Hypothalamus (tissue), 51 donors: ENCODE measurements around the gene HNRNPA1L2.
"Not testable (repeated sequence)": the region's sequence is repeated elsewhere in the genome, so short reads cannot be mapped to it uniquely, and the experiment has no call there.

ENCODE experiments used
- DNase-seq, 51 donors: peaks; one replicate each; lab custom pipeline; 2025; lab: John Stamatoyannopoulos, UW

HNRNPA1L2 gene

DNA sequence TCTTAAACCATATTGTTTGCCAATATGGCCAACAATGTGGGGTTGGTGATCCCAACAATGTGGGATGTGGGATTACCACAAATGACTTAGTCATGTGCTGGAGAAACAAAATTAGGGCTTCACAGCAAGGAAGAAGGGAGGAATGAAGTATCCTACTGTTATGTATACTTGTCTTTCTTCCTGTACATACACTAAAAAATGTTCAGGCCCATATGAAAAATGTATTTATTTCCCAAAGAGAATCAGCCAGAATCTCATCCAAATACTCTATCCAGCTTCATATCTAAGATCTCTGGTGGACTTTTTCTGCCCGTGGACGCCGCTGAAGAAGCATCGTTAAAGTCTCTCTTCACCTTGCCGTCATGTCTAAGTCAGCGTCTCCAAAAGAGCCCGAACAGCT lies at the start of gene HNRNPA1L2:
TSS of gene HNRNPA1L2 (plus strand) at position 301 of the 400 bp plus-strand sequence. CDS start at position 363, 62 bp downstream.
- no peak for DNase-seq

DNA sequence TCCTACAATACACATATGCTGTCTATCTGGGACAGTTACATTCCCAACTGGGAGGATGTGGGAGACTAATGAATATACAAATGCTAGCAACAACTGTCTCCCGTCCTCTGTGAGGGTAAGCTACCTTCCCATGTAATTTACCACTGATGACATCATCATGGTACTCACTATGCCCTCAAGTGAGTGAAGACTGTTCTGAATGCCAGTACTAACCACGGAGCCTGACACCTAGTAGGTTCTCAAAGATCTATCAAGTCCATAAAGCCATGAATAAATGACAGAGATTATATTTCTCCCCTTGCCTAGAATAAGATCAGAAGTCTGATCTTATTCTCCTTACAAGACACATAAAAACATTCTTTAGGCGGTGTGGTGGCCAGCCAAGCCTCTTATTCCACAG lies 49.1 kb upstream of the HNRNPA1L2 start:
- DNase-seq: not testable (repeated sequence)

DNA sequence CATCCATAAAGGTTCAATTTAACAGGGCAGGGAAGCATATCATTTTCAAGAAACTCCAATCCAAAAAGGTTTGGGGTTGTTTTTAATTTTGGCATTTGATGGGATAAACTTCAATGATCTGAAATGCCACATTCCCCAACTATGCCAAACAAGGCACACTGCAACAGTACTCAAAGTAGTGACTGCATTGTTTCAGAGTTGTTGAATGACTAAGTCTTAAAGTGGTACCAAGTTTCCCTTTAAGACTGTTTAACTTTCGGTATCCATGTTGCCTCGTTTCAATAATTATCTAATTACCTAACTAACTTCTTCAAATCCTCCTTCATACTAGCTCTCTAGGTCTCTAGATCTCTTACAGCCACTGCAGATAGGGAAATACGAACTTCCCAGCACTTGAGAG lies 48.4 kb upstream of the HNRNPA1L2 start:
- not testable (repeated sequence) for DNase-seq

DNA sequence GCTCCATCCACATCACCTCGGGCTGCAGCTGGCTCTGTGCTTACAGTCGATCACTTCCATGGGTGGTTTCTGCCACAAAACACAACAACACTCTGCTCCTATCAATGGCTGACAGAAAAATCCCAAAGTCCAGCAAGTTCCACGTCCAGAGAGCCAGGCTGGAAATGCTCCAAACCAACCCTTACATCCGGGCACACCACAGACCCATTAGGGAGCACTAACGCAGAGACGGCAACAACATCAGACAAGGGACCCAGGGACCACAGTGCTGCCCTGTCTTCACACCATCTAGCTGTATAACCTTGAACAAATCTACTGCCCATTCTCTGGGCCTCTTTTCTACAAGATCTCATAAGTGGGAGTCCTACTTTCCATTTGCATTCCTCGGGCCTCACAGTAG lies 47.9 kb upstream of the HNRNPA1L2 start:
- DNase-seq: not testable (repeated sequence)

DNA sequence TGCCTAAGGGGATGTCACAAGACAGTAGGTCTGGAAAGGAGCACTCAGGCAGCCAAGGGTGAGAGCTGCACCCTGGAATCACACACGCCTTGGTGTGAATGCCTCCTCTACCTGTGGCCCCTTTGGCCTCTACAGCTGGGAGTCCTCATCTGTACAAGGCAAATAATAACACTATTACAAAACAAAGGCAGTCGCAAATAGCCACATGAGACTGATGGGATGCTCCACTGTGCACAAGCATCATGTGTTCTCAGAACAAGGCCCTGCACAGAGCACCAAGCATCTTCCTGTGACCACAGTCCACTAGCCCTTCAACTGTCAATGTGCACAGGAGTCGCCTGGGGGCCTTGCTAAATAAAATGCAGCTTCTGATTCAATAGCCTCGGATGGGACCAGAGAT lies 44.6 kb upstream of the HNRNPA1L2 start:
- no peak for DNase-seq

DNA sequence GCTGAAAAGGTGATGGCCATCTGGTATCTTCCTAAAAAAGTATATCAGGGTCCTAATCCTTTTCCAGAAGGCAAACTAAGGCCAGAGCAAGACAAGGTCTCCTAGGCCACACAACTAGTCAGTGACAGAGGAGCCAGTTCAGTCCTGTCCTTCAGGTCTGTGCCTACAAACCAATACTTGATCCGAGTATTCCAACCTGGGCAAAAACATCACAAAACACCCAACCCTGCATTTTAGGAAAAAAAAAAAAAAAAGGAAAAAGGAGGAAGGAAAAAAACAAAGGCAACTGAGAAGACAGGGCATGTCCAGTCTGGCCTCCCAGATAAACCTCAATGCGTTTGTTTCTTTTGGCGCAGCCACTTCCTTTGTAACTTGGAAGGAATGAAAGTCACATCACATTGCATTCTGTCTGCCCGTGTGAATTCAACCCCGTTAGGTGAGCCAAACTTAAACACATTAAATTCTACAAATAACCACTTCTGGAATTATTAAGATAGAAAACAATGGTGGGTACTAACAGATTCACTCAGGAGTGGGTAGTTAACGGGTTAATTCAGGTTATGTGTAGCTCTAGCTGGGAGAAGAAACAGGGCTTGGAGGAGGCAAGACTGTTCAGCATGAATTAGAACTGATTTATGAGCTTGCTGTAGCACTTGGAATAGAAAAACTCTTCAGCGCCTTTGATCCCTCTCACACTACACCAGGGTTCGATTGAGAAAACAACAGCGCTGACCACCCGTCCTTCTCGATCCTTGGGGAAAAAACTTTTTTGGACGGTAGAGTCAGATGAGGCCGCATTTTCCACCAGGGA lies 43.0 kb upstream of the HNRNPA1L2 start:
- no peak for DNase-seq

DNA sequence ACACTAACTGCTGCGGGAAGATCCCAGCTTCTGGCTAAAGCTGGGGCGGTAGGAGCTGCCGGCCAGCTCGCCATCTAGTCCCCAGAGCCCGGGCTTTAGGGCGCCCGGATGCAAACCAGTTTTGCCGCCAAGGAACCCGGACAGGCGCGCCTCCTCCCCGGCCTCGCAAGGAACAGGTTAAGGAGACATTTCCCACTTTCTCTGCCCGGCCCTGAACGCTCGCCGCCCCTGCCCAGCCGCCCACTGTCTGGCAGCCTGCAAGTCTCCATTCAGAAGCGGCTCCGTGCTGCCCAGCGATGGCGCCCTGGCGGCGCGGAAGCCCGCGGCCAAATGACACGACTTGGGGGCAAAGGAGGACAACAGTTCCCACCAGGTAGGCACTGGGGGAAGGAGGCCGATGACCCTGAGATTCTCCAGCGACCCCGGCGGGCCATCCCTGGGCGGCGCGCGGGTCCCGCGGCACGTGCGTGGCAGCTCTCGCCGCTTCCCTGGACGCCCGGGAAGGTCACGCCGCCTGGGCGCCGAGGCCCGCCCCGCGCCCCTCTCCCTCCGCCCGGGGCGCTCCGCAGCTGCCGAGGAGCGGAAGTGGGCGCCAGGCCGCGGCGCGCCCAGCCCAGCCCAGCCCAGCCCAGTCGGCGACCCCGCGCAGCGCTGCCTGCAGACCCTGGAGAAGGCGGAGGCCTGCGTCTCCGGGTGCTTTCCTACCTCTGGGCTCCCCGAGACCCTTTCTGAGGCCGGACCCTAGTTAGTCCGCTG lies 42.2 kb upstream of the HNRNPA1L2 start:
- DNase-seq: peak in 24 of 51 donors; percentile 5 to 78 (median 32)

DNA sequence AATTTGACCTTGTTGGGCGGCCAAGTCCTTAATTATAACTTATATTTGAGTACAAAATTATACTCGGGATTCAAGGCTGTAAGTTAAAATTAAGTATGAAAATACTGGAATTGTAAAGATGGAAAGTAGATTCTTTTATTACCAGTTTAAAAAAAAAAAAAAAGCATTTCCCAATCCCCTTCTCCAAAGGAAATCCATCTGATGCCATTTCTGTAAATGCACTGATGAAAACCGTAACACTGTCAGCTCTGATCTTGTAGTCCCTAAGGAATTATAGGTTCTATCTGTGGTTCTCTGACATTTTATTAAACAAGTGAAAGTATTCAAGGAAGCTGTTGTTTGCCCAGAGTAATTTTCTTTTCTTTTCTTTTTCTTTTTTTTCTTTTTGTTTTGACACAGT lies 41.6 kb upstream of the HNRNPA1L2 start:
- DNase-seq: no peak

DNA sequence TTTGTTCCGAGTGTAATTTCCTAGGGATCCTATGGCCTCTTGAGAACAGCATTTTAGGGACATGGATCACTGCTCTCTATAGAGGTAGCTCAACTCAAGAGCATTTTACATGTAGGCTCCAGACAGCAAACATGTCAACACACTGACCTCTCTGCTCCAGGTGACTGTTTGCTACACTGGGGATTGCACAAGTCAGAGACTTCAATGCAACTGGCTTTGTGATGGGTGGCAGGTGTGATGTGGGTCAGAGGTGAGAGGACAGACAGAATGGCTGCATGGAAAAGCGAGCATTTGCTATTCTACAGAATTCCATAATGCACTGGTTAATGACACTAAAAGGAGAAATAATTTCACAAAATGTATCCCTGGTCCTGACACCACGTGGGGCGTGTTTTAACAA lies 38.9 kb upstream of the HNRNPA1L2 start:
- not testable (repeated sequence) for DNase-seq

DNA sequence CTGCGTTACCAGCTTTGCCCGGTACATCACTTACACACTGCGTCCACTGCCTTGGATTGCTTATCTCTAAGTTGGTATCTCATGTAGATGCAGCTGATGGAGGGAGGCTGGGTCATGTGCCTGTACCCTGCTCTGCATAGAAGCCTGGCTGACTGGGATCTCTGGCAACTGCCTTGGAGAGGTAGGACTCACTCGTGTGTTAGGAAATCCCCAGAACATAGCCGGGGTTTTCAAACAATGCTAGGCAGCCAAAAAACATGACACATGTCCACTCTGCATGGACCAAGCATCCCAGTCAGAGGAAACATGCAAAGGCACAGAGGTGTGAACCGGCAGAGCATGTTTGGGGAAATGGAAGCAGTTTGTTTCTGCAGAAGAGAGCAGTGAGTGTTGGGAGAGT lies 36.1 kb upstream of the HNRNPA1L2 start:
- DNase-seq: not testable (repeated sequence)

DNA sequence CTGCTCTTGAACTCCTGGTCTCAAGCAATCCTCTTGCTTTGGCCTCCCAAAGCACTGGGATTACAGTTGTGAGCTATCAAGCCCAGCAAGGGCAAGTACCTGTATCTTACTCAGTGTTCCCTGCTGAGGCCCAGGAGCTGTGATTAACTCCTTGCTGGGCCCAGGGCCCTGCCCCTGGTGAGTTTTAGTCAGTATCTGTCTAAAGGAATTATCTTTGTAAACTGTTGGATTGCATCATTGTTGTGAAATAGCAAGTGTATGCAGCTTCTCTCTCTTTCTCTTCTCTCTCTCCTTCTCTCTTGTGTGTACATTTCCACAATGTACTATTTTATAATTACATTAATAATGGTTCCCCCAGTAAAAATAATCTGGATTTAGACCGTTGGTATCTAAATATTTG lies 35.4 kb upstream of the HNRNPA1L2 start:
- not testable (repeated sequence) for DNase-seq

DNA sequence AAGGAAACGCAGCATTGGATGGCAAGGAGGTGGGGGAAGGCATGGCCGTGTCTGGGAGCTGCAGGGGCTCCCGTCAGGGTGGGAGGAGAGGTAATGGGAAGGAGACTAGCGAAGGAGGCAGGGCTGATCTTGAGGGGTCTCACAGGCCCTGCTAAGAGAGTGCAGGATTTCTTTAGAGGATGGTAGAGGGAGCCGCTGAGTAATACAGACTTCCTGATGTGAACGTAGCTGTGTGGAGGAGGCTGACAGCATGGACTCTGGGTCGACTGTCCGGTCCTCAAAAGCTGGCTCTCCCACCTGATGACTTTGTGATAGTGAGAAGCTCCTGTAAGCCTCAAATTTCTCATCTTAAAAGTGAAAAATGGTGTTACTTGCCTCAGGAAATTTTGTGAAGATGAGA lies 34.0 kb upstream of the HNRNPA1L2 start:
- DNase-seq: not testable (repeated sequence)

DNA sequence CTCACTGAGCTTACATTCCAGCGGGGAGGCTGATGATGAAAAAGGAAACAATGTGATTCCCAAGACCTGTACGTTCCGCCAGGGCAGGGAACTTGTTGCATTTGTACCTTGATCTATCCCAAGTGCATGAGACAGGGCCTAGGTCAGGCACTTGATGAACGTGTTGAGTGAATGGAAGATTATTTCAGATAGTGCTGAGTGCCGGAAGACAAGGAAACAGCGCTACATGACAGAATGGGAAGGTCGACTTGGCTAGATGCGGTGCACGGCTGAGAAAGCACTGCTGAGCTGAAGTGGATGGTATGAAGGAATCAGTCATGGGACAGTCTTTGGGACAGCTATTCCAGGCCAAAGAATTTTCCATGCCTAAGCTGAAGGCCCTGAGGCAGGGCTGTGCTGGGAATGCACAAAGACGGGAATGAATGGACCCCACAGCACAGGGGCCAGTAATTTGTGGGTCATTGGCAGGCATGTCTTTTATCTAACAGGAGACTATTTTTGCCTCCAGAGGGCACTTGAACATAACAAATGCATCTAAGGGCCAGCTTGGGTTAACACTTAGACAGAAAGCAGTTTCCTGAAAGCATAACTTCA lies 33.1 kb upstream of the HNRNPA1L2 start:
- DNase-seq: peak in 16 of 51 donors; percentile 6 to 57 (median 26)

DNA sequence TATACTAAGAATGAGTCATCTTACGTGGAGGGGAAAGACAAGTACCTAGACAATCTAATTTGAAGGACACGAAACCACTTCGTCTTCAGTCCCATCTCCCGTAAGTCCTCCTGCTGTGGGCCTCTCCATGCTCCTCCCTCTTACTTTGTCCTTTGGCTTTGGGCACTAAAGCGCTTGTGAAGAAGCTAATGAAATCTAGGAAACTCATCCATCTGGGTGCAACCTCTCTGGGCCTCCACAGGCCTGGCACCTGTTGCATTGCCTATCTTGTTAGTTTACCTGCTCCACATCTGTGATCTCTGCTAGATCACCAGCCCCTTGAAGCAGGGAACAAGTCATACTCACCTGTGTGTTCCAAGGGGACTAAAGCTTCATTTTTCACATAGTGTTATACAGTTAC lies 32.1 kb upstream of the HNRNPA1L2 start:
- not testable (repeated sequence) for DNase-seq

DNA sequence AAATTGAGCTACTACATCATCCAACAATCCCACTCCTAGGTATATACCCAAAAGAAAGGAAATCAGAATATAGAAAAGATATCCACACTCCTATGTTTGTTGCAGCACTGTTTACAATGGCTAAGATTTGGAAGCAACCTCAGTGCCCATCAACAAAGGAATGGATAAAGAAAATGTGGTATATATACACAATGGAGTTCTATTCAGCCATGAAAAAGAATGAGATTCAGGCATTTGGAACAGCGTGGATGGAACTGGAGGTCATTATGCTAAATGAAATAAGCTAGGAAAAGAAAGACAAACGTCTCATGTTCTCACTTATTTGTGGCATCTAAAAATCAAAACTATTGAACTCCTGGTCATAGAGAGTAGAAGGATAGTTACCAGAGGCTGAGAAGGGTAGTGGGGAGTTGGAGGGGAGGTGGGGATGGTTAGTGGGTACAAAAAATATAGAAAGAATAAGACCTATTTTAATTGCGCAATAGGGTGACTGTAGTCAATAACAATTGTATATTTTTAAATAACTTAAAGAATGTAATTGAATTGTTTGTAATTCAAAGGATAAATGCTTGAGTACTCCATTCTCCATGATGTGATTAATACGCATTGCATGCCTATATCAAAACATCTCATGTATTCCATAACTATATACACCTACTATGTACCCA lies 27.0 kb upstream of the HNRNPA1L2 start:
- no peak for DNase-seq

DNA sequence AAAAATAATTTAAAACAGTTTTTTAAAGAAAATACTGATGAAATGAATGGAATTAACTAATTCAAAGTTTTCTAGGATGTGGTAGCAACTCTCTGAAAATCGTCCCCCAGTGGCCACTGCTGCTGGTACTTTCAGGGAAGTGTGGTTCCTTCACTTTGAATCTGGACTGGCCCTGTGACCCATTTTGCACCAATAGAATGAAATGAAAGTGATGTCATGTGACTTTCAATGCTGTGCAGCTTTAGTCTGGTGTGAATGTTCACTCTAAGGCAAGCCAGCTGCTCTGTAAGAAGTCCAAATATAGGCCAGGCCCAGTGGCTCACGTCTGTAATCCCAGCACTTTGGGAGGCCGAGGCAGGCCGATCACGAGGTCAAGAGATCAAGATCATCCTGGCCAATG lies 26.4 kb upstream of the HNRNPA1L2 start:
- DNase-seq: no peak

DNA sequence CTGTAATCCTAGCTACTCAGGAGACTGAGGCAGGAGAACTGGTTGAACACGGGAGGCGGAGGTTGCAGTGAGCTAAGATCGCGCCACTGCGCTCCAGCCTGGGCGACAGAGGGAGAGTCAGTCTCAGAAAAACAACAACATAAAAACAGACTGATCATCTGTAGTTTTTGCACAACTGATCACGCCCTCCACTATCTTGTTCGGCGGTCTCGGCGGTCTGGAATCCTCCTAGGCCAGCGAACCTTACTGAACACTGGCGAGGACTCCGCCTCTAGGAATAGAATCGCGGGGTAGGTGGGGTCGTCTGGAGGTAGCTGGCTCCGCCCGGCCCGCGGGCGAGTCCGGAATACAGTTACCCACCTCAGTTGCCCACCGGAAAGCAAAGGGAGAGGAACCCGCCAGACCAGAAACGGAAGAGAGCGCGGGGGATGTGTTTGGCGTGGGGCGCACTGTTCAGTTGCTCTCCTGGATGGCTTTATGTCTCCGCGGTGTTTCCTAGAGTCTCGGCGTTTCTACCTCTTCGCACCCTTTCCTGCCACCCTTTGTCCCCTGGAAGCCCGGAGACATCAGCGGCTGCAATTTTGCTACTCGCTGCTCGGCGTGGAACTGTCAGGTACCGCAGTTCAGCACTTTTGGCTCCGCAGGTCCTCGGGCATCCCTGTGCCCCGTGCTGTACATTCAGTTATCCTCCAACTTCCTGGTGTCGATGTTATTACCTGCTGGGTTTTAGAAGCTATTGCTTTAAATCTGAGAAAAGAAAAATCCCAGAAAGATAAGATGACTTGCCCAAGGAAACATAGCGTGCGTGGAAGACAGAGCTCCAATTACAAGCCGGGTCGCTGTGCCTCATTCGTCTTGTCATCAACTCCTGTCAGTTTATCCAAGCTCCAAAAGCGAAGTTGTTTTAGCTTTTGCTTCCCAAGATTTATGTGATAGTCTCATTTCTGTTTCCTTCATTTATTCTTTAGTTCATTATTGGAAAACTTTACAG lies 24.9 kb upstream of the HNRNPA1L2 start:
- DNase-seq: peak in 48 of 51 donors; percentile 27 to 91 (median 68)

DNA sequence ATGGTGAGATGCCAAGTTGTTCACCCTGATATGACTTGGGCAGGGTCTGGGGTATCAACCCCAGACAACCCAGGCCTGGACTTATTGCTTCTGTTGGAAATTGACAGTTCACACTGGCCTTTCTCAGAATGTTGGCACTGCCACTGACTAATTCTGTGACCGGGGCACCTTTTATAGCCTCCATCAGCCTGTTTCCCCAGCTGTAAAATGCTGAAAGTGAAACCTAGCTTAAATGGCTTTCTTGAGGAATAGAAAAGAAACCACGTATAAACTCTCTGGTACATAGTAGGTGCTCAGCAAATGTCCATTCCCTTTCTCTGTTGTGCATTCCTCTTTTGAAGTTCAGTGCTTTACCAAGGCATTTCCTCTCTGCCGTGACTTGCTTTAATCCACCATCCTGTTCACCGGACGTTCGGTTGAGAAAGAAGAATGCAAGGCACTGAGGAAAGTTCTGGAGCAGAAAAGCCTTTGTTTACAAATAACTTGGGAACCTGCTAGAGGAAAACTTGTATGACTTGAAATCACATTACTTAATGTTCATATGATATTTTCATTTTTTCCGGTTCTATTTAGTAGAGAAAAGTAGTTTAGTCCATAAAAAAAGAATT lies 11.0 kb upstream of the HNRNPA1L2 start:
- not testable (repeated sequence) for DNase-seq

DNA sequence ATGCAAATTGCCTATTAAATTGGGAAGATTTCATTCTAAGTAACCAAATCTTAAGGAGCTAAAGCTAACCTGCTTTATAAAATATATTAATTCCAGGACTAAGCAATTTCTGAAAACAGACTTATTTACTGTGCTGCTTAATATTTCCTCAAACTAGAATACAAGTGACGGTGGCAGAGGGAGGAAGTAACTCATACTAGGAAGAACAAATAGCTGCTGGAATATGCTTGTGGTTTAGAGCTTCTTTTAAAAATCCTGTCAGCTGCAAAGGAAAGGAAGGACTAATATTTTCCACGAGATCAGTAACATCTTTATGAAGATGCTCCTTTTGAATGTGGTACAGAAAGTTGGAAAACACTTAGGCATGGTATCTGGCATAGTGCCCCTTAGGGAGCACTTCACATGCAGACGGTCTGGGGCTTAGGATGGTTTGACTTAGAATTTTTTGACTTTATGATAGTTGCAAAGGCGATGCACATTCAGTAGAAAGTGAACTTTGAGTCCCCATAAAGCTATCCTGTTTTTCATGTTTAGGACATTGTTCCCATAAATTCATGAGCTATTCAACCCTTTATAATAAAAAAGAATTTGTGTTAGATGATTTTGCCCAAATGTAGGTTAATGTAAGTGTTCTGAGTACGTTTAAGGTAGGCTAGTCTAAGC lies 3.4 kb upstream of the HNRNPA1L2 start:
- no peak for DNase-seq
